Measurements from ENCODE around the gene CALHM4. TPM values are rescaled to one million over a fixed set of nuclear protein-coding genes. Genes with fewer than 3 reads are reported as not detected.

Gene CALHM4
- total RNA-seq, 4 donors from 2014 or later, result not detected

GRCh38 chr6:116556814-116557415 lies 3.4 kb downstream of the CALHM4 start:
- H3K27ac ChIP-seq (replicated peaks in 1 of 4), result no peak overlapping the region
- WGBS, result 86% methylated on average over 5 of the region's 5 CpGs

GRCh38 chr6:116557893-116558292 lies 4.3 kb downstream of the CALHM4 start:
- peaks cover 3 to 12% (median 5%) of the 10 kb centered on the region in 4 donors for H3K4me1 ChIP-seq
- intact Hi-C loops (cut with DNase I), result no loop called here
- 23% methylated on average over 5 of the region's 5 CpGs for WGBS
- TF ChIP-seq POLR2AphosphoS5 (IDR thresholded peaks at IDR 0.05), result peak; percentile 9 to 50
- TF ChIP-seq CTCF (IDR thresholded peaks at IDR 0.05), result no peak
- no peak for DNase-seq (ENCODE audit: extremely low spot score)
- H3K27ac ChIP-seq (replicated peaks in 1 of 4), result no peak overlapping the region
- H3K27me3 ChIP-seq, result no peaks in the 10 kb centered on the region
- no peaks in the 10 kb centered on the region for H3K9me3 ChIP-seq
- H3K36me3 ChIP-seq, result no peaks in the 10 kb centered on the region
- no peak overlapping the region for H3K4me3 ChIP-seq

More at GRCh38 chr6:116556814-116557415, 3.4 kb downstream of the CALHM4 start:
- no peak for TF ChIP-seq EP300 (IDR thresholded peaks at IDR 0.05)
- TF ChIP-seq POLR2A (IDR thresholded peaks at IDR 0.05; ENCODE audit: low read depth), result no peak
- no peak for TF ChIP-seq CTCF (IDR thresholded peaks at IDR 0.05)
- no peak for TF ChIP-seq POLR2AphosphoS5 (IDR thresholded peaks at IDR 0.05)
- Histone ChIP-seq H3K36me3 (no peaks in the 10 kb centered on the region), H3K27me3 (no peaks in the 10 kb centered on the region), H3K4me3 (no peak overlapping the region), H3K4me1 (peaks cover 3 to 12% (median 5%) of the 10 kb centered on the region in 4 donors), H3K9me3 (no peaks in the 10 kb centered on the region)
- intact Hi-C loops (cut with DNase I), result no loop called here
- no peak for DNase-seq (ENCODE audit: extremely low spot score)

GRCh38 chr6:116560130-116560529 lies 6.6 kb downstream of the CALHM4 start:
- intact Hi-C loops (cut with DNase I), result loop anchor here (2.0 to 10.0 kb wide), 2 partner anchors 23 to 275 kb away; no protein-coding TSS in a partner anchor
- TF ChIP-seq POLR2AphosphoS5 (IDR thresholded peaks at IDR 0.05) (no peak), POLR2A (IDR thresholded peaks at IDR 0.05; ENCODE audit: low read depth) (no peak), CTCF (IDR thresholded peaks at IDR 0.05) (no peak), EP300 (IDR thresholded peaks at IDR 0.05) (no peak)
- Histone ChIP-seq H3K36me3 (no peaks in the 10 kb centered on the region), H3K9me3 (no peaks in the 10 kb centered on the region), H3K27ac (replicated peaks in 1 of 4) (no peak overlapping the region), H3K27me3 (no peaks in the 10 kb centered on the region), H3K4me1 (peaks cover 3 to 25% (median 10%) of the 10 kb centered on the region in 4 donors), H3K4me3 (no peak overlapping the region)
- DNase-seq (ENCODE audit: extremely low spot score), result no peak
- WGBS, result 71% methylated on average over 2 of the region's 2 CpGs

GRCh38 chr6:116561377-116562018 lies 7.9 kb downstream of the CALHM4 start:
- H3K36me3 ChIP-seq, result no peaks in the 10 kb centered on the region

More at GRCh38 chr6:116561377-116562018, 7.9 kb downstream of the CALHM4 start:
- no peak overlapping the region for H3K27ac ChIP-seq (replicated peaks in 1 of 4)
- intact Hi-C loops (cut with DNase I), result loop anchor here (2.0 to 10.0 kb wide), 2 partner anchors 25 to 277 kb away; no protein-coding TSS in a partner anchor
- H3K4me3 ChIP-seq, result peak overlapping the region in 2 of 4 donors; percentile 26 to 27
- no peaks in the 10 kb centered on the region for H3K9me3 ChIP-seq
- peaks cover 3 to 29% (median 14%) of the 10 kb centered on the region in 4 donors for H3K4me1 ChIP-seq
- 50% methylated on average over 9 of the region's 9 CpGs for WGBS
- TF ChIP-seq EP300 (IDR thresholded peaks at IDR 0.05) (no peak), CTCF (IDR thresholded peaks at IDR 0.05) (peak; percentile 89 to 97 (median 89))
- no peaks in the 10 kb centered on the region for H3K27me3 ChIP-seq
- no peak for DNase-seq (ENCODE audit: extremely low spot score)

Measured in esophagus muscularis mucosa (tissue), 4 donors.